Measurements from ENCODE around the gene GMIP. TPM values are rescaled to one million over a fixed set of nuclear protein-coding genes. Genes with fewer than 3 reads are reported as not detected.

GMIP gene
- total and polyA plus RNA-seq, 2 donors (not counting 3 experiments of a cell fraction or from before 2014, with no cell fraction given) = 7.8 to 19.8 TPM

DNA sequence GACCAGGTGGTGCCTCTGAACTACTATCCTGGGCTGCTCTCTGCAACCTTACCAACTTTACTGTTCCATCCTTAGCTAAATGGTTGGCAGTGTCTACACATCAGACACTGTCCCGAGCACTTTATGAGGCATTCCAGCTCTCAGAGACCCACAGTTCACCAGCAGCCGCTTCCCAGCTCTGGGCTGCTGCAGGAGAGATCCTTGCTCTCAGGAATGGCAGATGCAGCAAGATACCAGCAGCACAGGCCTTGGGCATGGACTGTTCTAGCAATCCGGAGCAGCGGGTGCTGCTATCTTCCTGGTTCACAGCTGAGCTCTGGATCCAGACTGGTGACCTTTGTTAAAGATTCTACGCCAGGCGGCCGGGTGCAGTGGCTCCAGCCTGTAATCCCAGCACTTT lies 12.1 kb downstream of the GMIP start:
- BruUV-seq (replicated peaks) = no TSS peak
- ChIA-PET CTCF (interaction anchor here (1.1 kb wide), 1 partner anchor 79 kb away, joined by 3 read pairs; no protein-coding TSS in a partner anchor), POLR2A (no interaction called here)
- peaks cover 0 to 6% of the 10 kb centered on the region in 2 experiments for H3K27me3 ChIP-seq (ENCODE audit: control insufficient read depth in 2 of 2, insufficient read depth in 2 of 2, low read length in 2 of 2)
- no peak overlapping the region for H3K9ac ChIP-seq (replicated peaks; ENCODE audit: extremely low read depth, insufficient read depth, low read length)
- H3K79me2 ChIP-seq (ENCODE audit: control insufficient read depth, insufficient read depth, low read length) = no peaks in the 10 kb centered on the region
- dilution Hi-C loops (cut with MboI; ENCODE audit: extremely low pct_ligation_motif_present, low sequenced_read_pairs) = no loop called here
- FAIRE-seq (no peak), DNase-seq (ENCODE audit: low read depth, low spot score) (no peak)
- no peak overlapping the region for H3K4me3 ChIP-seq (replicated peaks in 1 of 3; ENCODE audit: insufficient read depth in 1 of 3, low read depth in 1 of 3, low read length in 3 of 3)
- H2AFZ ChIP-seq (ENCODE audit: low read depth, low read length) = no peak overlapping the region
- intact Hi-C loops (cut with micrococcal nuclease) = no loop called here
- no peaks in the 10 kb centered on the region for H3K9me1 ChIP-seq (replicated peaks; ENCODE audit: control insufficient read depth, extremely low read depth, insufficient read depth, low read length)
- no peak for TF ChIP-seq FOS (IDR thresholded peaks at IDR 0.05; ENCODE audit: borderline replicate concordance, insufficient read depth, low read length)
- no peak for TF ChIP-seq GATA2 (IDR thresholded peaks at IDR 0.05; ENCODE audit: insufficient read depth, insufficient read length, low read depth, low read length)
- no peak for TF ChIP-seq CTCF (IDR thresholded peaks at IDR 0.05; ENCODE audit: extremely low read depth in 1 of 2, insufficient read depth in 1 of 2, low read depth in 1 of 2, low read length in 2 of 2)
- TF ChIP-seq POLR2AphosphoS5 (IDR thresholded peaks at IDR 0.05; ENCODE audit: insufficient read depth, low read depth, low read length) = no peak
- TF ChIP-seq MYC (IDR thresholded peaks at IDR 0.05; ENCODE audit: low read depth, low read length) = no peak
- no peak for TF ChIP-seq JUN (IDR thresholded peaks at IDR 0.05; ENCODE audit: borderline replicate concordance, insufficient read depth, insufficient read length, low read depth)
- no peak for TF ChIP-seq POLR2A (IDR thresholded peaks at IDR 0.05; ENCODE audit: low read depth, low read length)
- TF ChIP-seq, protein P1, sequence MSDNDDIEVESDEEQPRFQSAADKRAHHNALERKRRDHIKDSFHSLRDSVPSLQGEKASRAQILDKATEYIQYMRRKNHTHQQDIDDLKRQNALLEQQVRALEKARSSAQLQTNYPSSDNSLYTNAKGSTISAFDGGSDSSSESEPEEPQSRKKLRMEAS (IDR thresholded peaks at IDR 0.05; ENCODE audit: insufficient read depth, insufficient read length) = no peak
- TF ChIP-seq EZH2 (IDR thresholded peaks at IDR 0.05; ENCODE audit: borderline replicate concordance, low read depth, low read length, severe bottlenecking) = no peak
- H3K9me3 ChIP-seq (replicated peaks; ENCODE audit: control insufficient read depth, insufficient read depth, low read length) = no peaks in the 10 kb centered on the region
- H4K20me1 ChIP-seq (replicated peaks; ENCODE audit: control insufficient read depth, extremely low read depth, insufficient read depth, low read length) = no peaks in the 10 kb centered on the region
- H3K4me1 ChIP-seq (ENCODE audit: control insufficient read depth, extremely low read depth, insufficient read depth, low read length) = no peaks in the 10 kb centered on the region
- H3K27ac ChIP-seq (ENCODE audit: insufficient read depth, low read depth, low read length) = no peak overlapping the region
- peaks cover 3 to 18% of the 10 kb centered on the region in 2 experiments for H3K36me3 ChIP-seq (ENCODE audit: control insufficient read depth in 2 of 2, extremely low read depth in 1 of 2, insufficient read depth in 2 of 2, low read length in 2 of 2)
- H3K4me2 ChIP-seq (ENCODE audit: insufficient read depth, low read length) = no peak overlapping the region

Measured in endothelial cell of umbilical vein (primary cell).